Kidney capillary endothelial cell (primary cell): ENCODE data around the gene HOXC9.

Experiments
- DNase-seq: peaks from one replicate; pipeline ENCODE4 v3.0.0-alpha.2; 2018; ENCODE audit warnings: low spot score

The HOXC9 gene

DNA sequence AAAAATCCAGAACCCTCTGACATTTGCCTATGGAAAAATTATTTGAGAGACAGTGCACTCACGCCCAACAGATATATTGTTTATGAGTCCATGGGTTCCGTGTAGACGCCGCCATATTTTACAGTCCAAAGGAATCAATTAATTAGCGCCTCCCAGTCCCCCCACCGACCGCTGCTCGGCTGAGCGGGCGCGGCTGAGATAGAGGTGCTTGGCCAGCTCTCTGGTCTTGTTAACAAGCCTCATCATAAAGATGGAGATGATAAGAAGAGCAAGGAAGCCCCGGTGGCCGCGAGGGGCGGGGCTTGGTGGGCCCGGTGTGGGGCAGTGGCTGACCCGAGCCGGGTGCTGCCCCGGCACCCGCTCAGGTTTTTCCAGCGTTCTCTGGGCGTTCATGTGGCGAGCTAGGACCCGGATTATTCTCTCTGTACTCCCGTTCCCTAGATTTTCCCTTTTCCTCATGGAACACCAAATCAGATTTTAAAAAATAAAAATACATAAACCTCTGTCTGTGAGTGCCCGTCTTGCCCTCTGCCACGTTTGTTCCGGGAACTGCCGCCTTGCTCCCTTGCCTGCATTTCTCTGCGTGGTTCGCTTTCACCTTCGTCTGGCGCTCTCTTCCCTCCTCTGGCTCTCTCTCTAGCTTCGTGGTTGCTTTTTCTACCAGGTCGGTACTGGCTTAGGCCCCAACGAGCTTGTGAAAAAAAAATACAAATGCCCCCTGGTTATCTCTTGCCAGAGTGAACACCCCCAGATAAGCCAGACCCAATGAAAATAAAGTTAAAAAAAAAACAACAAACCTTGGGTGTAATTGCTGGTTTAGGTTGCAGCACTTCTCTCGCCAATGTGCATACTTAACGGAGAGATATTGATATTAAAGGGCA lies 36.3 kb upstream of the HOXC9 start:
- DNase-seq: no peak

DNA sequence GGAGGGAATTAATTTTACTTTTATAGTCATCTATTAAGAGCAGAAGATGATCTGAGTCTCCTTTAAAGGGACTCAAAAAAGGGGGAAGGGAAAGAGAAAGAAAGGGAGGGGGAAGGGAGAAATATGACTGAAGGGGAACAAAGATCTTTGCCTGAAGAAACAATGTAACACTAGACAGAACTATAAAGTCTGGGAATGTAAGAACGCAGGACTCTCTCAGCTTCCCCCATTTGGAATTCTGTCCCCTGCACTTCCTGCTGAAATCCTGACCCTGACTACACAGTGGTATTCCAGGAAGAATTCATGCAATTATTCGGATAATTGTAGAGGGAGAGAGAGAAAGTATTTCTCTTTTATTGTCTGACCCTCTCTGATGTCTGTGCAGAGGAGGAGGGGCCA lies 35.6 kb upstream of the HOXC9 start:
- no peak for DNase-seq

DNA sequence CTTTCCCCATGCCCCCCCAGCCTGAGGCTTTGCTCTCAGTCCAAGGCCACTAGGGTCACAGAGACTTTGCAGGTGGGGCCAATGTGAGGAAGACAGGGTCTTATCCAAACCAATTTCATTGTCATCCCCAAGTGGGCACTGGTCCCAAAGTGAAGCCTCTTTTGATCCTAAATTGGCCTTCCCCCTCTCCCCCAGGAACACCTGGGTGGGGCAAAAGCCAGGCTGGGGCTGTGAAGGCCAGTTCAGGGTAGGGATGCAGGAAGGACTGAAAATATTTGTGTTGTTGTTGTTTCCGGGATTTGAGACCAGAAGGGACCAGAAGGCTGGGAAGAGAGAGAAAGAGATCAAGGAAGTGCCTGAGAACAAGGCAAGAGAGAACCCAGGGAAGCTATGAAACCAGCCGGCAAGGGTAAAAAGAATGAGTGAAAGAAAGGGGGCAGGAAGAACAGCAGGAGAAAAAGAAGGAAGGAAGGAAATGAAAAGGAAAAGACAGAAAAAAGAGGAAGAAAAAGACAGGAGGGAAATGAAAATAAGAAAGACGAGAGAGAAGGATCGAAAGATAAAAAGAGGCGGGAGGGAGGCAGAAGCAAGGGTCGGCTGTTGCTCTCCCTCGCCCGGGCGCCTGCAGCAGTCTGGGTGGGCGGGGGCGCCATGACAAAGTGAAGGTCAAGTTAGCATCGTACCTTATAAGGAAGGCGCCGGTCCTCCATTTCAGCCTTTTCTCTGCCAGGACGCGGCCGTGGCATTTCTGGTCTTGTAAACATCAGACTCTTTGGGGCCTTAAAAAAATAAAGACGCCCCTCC lies 34.5 kb upstream of the HOXC9 start:
- no peak for DNase-seq

DNA sequence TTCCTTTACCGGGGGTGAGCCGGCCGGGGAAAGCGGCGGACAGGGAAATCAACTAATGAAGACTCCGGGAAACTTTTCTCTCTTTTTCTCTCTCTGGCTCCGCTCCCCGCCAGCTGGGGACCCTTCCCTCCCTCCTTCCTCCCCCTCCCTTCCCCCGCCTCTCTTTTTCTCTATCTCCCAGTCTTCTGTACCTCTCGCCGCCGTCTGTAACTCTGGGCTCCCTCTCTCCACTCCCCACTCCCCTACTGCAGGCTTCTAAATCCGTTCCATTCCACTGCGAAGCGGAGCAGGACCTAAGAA lies 33.9 kb upstream of the HOXC9 start:
- no peak for DNase-seq

DNA sequence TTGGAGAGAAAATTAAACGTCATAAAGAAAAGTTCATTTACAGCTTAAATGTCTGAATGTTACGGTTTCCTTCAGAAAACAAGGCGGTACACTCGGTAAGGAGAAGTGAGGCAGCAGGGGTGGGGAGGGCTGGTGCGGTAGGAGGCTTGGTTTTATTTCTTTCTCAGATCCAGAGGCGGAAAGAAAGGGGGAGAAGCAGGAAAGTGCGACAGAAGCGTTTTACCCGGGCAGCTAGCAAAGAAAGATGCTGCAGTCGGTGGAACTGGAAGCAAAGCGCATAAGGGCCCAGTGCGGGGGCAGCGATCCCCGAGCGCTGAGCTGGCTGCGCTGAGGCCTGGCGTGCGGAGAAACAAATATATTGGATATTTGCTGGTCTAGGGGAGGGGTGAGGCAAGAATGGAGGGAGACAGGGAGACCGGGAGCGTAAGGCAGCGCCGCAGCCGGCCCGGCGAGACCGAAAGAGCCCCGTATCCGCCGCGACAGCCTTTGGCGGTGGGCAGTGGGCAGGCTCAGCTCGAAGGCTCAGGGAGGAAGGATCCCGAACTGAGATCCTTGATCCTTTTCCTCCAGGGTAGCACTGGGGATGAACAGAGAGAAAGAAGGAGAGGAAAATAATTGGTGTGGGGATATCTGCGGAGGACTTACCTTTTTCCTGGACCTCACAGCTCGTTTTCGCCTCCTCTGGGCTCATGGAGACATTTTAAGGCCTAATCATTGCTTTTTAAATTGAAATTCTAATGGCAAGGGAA lies 33.4 kb upstream of the HOXC9 start:
- no peak for DNase-seq

DNA sequence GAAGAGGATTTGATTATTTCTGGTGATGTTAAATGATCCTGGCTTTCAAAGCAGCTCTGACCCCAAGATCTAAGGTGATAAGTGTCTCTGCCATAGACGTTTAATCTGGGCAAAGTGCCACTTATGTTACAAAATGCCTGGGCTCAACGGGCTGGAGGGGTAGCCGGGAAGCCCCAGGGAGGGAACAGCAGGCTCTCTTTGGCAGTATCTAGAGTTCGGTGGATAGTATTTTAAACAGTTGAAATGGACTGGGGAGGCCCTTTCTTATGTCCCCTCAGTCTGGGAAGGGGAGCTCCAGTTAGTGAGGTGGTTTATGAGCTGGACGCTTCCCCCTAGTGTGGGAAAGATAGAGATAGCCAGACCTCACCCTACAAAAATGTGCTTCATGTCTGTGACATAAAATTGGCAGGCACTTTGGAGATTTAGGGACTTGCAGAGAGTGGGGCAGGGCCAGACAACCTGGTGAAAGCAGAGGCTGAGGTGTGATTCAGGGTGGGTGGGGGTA lies 32.5 kb upstream of the HOXC9 start:
- no peak for DNase-seq

DNA sequence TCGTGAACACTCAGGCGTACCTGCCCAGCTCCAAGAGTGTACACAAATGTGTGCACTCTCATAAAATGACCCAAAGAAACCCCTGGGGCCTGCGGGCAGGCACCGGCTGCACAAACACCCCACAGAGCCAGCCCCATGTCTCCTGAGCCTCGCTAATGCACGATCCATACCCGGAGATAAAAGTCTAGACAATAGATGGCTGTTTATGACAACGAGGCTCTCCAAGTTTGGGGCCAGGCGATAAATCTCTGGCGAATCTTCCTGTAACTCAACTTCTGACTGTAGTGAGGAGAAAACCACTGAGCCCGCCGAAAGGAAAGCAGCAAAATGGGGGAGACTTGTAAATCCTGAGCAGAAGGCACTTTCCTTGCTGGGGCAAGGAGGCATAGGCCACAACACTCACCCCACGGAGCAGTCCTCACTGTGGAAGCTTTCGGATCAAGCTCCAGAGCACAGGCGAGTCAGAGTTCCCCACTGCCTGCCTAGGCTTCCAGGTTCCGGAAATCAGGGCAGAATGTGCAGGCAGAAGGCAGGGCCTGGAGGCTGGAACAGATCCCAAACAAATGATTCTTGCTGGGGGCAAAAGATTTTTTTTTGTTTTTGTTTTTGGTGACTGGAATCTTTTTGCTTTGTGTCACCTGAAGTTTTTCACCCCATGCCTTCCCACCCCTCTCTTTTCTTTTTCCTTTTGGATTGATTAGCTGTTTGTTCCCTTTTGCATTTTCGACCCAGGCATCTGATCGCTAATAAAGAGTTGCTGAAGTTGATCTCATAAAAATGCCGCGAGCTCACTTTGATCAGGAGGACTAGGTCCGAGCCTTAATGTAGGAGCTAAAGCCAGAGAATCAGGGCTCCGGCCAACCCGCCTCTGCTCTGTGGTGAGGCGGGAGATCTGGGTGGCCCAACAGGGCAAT lies 31.5 kb upstream of the HOXC9 start:
- DNase-seq: no peak

DNA sequence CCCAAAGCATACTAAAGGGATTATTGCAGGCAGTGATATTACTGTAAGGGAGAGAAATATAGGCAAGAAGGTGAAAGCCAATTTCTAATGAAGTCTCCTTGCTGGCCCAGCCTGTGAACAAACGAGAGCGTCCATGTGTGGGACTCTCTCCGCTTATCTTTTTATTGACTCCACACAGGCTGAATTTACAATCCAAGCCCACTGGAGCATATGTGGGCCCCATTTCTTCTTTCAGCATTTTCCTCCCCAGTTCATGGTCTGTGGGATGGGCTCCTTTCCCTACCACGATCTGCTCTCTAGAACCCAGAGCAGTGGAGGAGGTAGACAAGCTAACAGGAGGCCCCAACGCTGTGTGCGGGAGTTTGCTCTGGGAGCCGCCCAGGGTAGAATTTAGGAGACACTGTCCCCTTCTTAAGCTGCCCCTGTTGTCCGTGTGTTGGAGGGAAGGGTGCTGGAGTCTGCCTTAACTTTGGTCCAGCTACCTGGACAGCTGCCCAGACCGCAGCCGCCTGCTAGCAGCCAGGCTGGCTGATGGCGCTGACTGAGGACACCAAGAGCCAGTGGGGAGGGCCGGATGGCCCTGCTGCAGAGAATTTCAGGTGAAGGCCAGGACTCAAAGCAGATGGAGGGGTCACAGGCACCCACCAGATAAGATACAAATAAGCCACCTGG lies 30.2 kb upstream of the HOXC9 start:
- DNase-seq: no peak

DNA sequence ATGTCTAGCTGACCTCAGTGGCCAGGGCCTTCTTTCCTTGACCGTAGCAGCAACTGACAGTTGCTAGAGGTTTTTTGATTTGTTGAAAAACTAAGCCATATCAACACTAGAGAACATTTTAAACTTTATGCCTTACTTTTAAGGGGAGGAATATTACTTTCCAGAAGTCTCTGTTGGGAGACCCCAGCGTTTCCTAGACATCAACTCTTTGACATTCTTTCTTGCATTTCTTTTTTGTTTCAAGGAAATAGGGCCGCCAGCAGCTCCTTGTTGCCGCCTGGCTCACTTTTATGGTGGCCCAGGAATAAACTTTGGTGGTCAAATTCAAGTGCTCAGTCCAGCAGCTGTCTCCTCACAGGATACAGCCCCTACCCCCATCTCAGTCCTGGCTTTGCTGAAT lies 29.5 kb upstream of the HOXC9 start:
- no peak for DNase-seq

DNA sequence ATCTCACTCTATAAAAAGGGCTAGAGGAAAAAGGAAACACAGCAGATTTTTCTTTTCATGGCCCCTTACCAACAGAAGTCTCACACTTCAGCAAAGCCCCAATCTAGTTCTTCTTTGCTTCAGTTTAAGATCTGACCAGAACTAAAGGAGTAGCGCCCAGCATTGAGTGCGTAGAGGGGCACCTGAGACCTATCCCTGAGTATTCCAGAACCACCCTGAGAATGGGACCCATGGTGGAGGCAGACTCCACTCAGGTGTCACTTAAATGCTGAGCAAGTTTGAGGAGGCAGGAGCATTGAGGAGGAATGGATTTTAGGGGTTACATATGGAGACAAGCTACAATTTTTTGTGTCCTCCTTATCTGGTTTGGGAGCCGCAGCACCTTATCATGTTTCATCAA lies 28.8 kb upstream of the HOXC9 start:
- DNase-seq: no peak

DNA sequence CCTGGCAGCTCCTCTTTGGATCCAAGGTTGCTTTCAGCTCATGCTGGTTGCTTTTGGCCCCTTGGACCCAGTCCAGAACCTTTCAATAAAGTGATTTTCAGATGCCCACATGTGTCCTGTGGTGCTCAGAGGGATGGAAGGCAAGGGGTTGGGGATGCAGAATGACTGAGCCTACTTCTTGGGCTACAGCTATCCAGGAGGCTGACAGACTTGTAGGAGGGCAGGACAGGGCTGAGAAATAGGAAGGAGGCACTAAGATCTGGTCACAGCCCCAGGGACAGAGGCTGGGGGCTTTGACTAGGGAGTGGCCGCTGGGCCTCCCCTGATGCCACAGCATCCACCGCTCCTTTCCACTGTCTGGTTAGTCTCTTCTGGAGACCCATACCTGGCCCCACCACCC lies 28.3 kb upstream of the HOXC9 start:
- no peak for DNase-seq

DNA sequence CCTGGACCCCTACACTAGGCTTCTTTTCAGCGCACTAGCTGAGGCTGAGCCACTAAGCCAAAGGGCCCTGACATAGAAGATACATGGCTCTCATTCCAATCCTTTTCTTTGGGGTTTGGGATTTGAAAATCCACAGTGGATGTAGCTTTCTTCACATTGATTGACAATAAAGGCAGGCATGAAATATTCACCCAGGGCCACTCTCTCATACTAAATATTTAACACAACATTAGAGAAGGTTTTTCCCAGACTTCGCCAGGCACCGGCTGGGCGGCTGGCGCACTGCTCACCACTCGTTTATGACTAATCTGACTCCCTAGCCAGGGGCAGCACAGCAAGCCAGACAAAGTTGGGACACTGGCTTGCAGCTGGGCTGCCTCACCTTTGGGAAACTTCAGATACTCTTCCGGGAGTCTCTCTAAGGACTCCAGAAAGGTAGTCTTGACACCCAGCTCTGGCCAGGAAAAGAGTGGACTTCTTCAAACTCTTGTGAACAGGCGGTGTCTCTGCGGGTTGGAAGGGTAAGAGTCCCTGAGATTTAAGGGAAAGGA lies 27.7 kb upstream of the HOXC9 start:
- DNase-seq: no peak

DNA sequence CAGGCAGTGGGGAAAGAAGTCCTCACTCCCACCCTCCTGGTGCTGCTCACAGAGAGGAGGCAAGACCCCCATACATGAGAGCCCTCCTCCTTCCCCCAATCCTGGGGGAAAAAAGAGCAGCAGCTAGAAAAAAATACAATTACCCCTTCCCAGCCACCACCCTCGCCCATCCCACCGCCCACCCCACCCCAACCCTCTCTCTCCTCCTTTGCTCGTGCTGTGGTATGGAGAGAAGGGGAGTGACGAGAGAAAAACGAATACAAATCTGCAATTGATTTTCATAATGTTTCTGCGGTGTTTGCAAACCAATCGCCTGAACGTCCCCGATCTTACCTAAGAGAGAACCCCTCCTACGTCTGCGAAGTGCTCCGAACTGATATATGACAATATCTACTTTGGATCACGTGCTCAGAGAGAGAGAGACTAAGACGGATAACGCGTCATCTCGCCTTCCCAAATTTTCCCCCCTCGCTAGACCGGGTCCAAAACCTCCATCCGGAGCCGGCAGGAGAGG lies 27.2 kb upstream of the HOXC9 start, which contains the start of gene HOXC11:
TSS of gene HOXC11 (plus strand) at position 405 of the 514 bp plus-strand sequence. CDS start 116 bp downstream, outside the sequence.
- no peak for DNase-seq

DNA sequence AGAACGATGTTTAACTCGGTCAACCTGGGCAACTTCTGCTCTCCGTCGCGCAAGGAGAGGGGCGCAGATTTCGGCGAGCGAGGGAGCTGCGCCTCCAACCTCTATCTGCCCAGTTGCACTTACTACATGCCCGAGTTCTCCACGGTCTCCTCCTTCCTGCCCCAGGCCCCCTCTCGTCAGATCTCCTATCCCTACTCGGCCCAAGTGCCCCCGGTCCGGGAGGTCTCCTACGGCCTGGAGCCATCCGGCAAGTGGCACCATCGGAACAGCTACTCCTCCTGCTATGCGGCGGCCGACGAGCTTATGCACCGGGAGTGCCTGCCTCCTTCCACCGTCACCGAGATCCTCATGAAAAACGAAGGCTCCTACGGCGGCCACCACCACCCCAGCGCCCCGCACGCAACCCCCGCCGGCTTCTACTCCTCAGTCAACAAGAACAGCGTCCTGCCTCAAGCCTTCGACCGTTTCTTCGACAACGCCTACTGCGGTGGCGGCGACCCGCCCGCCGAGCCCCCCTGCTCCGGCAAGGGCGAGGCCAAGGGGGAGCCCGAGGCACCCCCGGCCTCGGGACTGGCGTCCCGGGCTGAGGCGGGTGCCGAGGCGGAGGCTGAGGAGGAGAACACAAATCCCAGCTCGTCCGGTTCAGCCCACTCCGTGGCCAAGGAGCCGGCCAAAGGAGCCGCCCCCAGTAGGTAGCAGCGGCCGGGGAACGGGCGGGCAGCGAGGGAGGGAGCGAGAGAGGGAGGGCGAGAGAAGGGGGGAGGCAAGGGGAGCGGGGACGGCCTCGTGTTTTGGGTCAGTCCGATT lies 26.5 kb upstream of the HOXC9 start:
- DNase-seq: no peak

DNA sequence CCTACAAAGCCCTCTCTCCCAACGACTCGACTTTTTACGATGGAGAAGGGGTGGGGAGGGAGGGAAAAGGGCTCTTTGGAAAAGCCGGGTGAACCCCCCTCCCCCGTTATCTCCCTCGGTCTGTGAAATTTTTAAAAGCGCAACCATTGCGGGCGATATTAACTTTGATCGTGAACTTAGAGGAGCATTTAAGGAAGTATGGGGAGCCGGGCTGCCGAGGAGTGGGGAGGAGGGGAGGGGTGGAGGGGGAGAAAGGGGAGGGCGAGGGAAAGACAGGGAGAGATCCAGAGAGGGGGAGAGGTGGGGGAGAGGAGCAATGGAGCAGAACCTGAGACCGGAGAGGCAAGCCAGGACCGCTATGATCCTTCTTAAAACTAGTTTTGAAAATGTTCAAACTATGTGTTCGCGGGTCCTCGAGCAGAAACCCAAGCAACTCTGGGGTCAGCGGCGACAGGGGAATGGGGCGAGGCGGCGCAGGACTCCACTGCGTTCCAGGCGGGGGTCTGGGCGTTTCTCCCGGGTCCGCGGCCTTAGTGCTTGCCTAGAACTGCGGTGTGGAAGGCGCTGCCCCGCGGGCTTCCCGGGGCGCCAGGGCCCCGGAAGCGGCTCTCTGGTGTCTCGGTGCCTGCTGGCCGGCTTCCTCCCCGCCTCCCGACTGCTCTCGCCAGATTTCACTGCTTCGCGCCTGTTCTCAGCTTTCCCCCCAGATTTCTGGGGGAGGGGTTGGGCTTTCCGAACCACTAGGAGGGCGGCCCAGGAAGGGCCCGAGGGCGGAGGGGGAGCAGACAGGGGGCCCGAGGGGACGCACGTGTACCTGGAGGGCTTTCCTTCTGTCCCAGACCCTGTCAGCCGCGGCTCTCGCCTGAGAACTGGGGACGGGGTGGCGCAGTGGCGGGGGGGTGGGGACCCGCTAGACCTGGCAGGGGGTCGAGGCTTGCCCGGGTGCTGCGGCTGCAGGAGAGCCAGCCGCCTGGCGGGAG lies 25.6 kb upstream of the HOXC9 start, which contains the start of gene HOTAIR:
TSS of gene HOTAIR (minus strand) at position 871 of the 980 bp plus-strand sequence.
- DNase-seq: no peak

DNA sequence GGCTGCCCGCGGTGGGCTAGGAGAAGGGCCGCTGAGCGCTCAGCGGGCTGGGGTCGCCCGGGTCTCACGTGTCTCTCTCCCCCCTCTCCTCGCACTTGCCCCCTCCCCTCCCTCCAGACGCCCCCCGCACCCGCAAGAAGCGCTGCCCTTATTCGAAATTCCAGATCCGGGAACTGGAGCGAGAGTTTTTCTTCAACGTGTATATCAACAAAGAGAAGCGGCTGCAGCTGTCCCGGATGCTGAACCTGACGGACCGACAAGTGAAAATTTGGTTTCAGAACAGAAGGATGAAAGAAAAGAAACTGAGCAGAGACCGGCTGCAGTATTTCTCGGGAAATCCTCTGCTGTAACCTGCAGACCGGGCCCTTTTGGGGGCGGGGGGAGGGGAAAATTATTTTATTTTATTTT lies 24.9 kb upstream of the HOXC9 start:
- no peak for DNase-seq

DNA sequence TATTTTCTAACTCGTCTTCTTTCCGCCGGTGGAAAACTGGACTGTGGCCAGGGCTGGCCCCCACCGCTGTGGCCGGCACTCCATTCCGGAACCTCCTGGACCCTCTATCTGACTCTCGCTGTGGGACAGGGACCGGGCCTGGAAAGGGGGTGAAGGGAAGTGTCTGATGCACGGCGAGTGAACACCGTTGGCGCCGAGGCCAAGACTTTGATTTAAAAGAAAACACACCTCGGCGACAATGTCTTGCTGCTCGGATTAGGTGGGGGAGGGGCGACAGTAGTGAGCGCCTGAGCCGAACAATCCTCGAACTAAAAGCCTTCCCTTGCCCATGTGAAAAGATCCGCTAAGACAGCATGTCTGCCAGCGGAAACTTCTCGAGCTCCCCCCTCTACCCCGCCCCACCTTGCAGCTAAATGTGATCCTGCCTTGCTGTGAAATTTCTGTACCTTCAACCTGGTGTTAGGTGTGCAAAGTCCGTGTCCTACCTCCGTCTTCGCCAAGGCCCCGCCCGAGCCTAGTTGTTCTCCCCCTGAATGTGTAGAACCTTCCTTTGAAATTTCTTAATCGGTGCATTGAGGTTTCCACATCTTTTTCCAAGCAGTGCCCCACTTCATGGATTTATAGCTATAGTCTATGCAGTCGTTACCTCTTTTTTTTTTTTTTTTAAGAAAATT lies 24.3 kb upstream of the HOXC9 start:
- no peak for DNase-seq
